IMR-90 (cell line): ENCODE measurements around the gene LOXL3. TPM values are rescaled to one million over a fixed set of nuclear protein-coding genes. Genes with fewer than 3 reads are reported as not detected.

Experiments
- ATAC-seq: fragments of 200-7000 bp; cut with Tn5 transposase; 2 replicates; pipeline ENCODE4 v1.9.1; 2020; ENCODE audit warnings: low read depth, mild to moderate bottlenecking, moderate library complexity
- BruUV-seq: library from RNA; stranded (reverse); fragments of 400-500 nt; replicated peaks from 2 replicates; lab custom pipeline; 2021; lab: Mats Ljungman, UMichigan
- CTCF ChIA-PET: fragments of 300-600 bp; formaldehyde crosslinking; extraction: SDS; loops from one replicate; lab custom pipeline; 2021; ENCODE audit warnings: antibody characterized with exemption; lab: Yijun Ruan, JAX
- POLR2A ChIA-PET: fragments of 300-600 bp; sonication (Branson Sonifier 250); formaldehyde crosslinking; loops from one replicate; lab custom pipeline; 2022; ENCODE audit warnings: antibody characterized with exemption; ENCODE audit not compliant: unreplicated experiment; lab: Charles Lee
- DNase-seq: peaks from one replicate; pipeline ENCODE4 v3.0.0; 2013
- H2AFZ ChIP-seq: replicated peaks from 2 replicates; pipeline ENCODE3; 2013; ENCODE audit warnings: low read length, mild to moderate bottlenecking; ENCODE audit not compliant: poor library complexity
- H2AK5ac ChIP-seq: 2 replicates; pipeline ENCODE4 v1.6.1; 2013; ENCODE audit warnings: low read depth, low read length, inconsistent platforms
- H2AK9ac ChIP-seq: replicated peaks from 2 replicates; pipeline ENCODE3; 2013; ENCODE audit warnings: mild to moderate bottlenecking, low read depth, low read length, moderate library complexity; ENCODE audit not compliant: poor library complexity
- H2BK120ac ChIP-seq: 2 replicates; pipeline ENCODE4 v1.6.1; 2013; ENCODE audit warnings: low read depth, low read length, inconsistent platforms
- H2BK15ac ChIP-seq: 3 replicates; pipeline ENCODE4 v1.6.1; 2013; ENCODE audit warnings: low read depth, low read length, inconsistent platforms
- H2BK20ac ChIP-seq: 2 replicates; pipeline ENCODE4 v1.6.1; 2013; ENCODE audit warnings: low read depth, mild to moderate bottlenecking, inconsistent platforms, low read length, moderate library complexity
- H2BK5ac ChIP-seq: 2 replicates; pipeline ENCODE4 v1.6.1; 2013; ENCODE audit warnings: mild to moderate bottlenecking, low read depth, low read length, inconsistent platforms; ENCODE audit not compliant: poor library complexity, severe bottlenecking
- H3K14ac ChIP-seq: replicated peaks from 2 replicates; pipeline ENCODE4 v1.6.1; 2013; ENCODE audit warnings: low read depth, low read length, inconsistent platforms
- H3K18ac ChIP-seq: 2 replicates; pipeline ENCODE4 v1.6.1; 2013; ENCODE audit warnings: low read depth, low read length, control low read depth
- H3K23ac ChIP-seq: 2 replicates; pipeline ENCODE4 v1.6.1; 2013; ENCODE audit warnings: low read depth, low read length, inconsistent platforms
- H3K27ac ChIP-seq: 2 replicates; pipeline ENCODE4 v1.5.1; 2013; ENCODE audit warnings: mild to moderate bottlenecking, control low read depth, low read length; ENCODE audit not compliant: insufficient read depth
- H3K27me3 ChIP-seq: 2 replicates; pipeline ENCODE4 v1.6.1; 2013; ENCODE audit warnings: low read length; ENCODE audit not compliant: control insufficient read depth, insufficient read depth
- H3K36me3 ChIP-seq: 2 replicates; pipeline ENCODE4 v1.6.1; 2013; ENCODE audit warnings: low read length, mixed read lengths; ENCODE audit not compliant: control insufficient read depth, insufficient read depth
- H3K4ac ChIP-seq: 2 replicates; pipeline ENCODE4 v1.6.1; 2013; ENCODE audit warnings: low read depth, low read length, inconsistent platforms
- H3K4me1 ChIP-seq: 2 replicates; pipeline ENCODE4 v1.6.1; 2013; ENCODE audit warnings: low read length, mixed read lengths; ENCODE audit not compliant: control insufficient read depth, insufficient read depth
- H3K4me2 ChIP-seq: 2 replicates; pipeline ENCODE4 v1.6.1; 2013; ENCODE audit warnings: low read depth, mild to moderate bottlenecking, control low read depth, low read length, moderate library complexity
- H3K4me3 ChIP-seq: 2 replicates; pipeline ENCODE4 v1.5.1; 2013; ENCODE audit warnings: low read depth, mild to moderate bottlenecking, control low read depth, low read length, moderate library complexity; ENCODE audit not compliant: insufficient read depth
- H3K56ac ChIP-seq: 2 replicates; pipeline ENCODE4 v1.6.1; 2013; ENCODE audit warnings: low read length, inconsistent platforms; ENCODE audit not compliant: insufficient read depth; ENCODE audit errors: extremely low read depth
- H3K79me1 ChIP-seq, 2 experiments: 2 replicates each; pipeline ENCODE4 v1.6.1; 2013; ENCODE audit warnings: low read length in 2 of 2, inconsistent platforms in 1 of 2, low read depth in 1 of 2
- H3K9ac ChIP-seq: 2 replicates; pipeline ENCODE4 v1.6.1; 2013; ENCODE audit warnings: low read depth, low read length, control low read depth
- H3K9me1 ChIP-seq: 2 replicates; pipeline ENCODE4 v1.6.1; 2013; ENCODE audit warnings: low read length, inconsistent platforms; ENCODE audit not compliant: insufficient read depth
- H3K9me3 ChIP-seq: 2 replicates; pipeline ENCODE4 v1.6.1; 2013; ENCODE audit warnings: low read length; ENCODE audit not compliant: control insufficient read depth, insufficient read depth
- H4K20me1 ChIP-seq: 2 replicates; pipeline ENCODE4 v1.6.1; 2013; ENCODE audit warnings: low read length, inconsistent platforms; ENCODE audit not compliant: insufficient read depth
- H4K5ac ChIP-seq: 2 replicates; pipeline ENCODE4 v1.6.1; 2013; ENCODE audit warnings: mild to moderate bottlenecking, low read depth, low read length, control low read depth
- H4K8ac ChIP-seq, 2 experiments: 2 replicates each; pipeline ENCODE4 v1.6.1; 2013; ENCODE audit warnings: low read depth in 2 of 2, low read length in 2 of 2, control low read depth in 1 of 2, inconsistent platforms in 1 of 2
- H4K91ac ChIP-seq: 2 replicates; pipeline ENCODE4 v1.6.1; 2013; ENCODE audit warnings: low read depth, low read length, inconsistent platforms; ENCODE audit not compliant: insufficient read depth
- BHLHE40 ChIP-seq: fragments of 150-350 bp; IDR thresholded peaks from 2 replicates; pipeline ENCODE4 v1.6.1; 2016; ENCODE audit warnings: mild to moderate bottlenecking, low read depth, low read length
- CEBPB ChIP-seq: IDR thresholded peaks from 2 replicates; pipeline ENCODE4 v1.6.1; 2012; ENCODE audit warnings: low read depth, low read length, improper control_type of control experiment
- CHD1 ChIP-seq: IDR thresholded peaks from 2 replicates; pipeline ENCODE4 v1.6.1; 2012; ENCODE audit warnings: low read depth, low read length, improper control_type of control experiment
- CTCF ChIP-seq: conservative IDR thresholded peaks from 2 replicates; pipeline ENCODE4 v1.5.1; 2012; ENCODE audit warnings: mild to moderate bottlenecking, low read depth, low read length, improper control_type of control experiment
- ELK1 ChIP-seq: fragments of 150-350 bp; IDR thresholded peaks from 2 replicates; pipeline ENCODE4 v1.6.1; 2016; ENCODE audit warnings: low read depth, mild to moderate bottlenecking, low read length, moderate library complexity, borderline replicate concordance
- FOS ChIP-seq: fragments of 150-350 bp; IDR thresholded peaks from 2 replicates; pipeline ENCODE4 v1.6.1; 2016; ENCODE audit warnings: low read depth, low read length
- MAZ ChIP-seq: IDR thresholded peaks from 2 replicates; pipeline ENCODE4 v1.6.1; 2012; ENCODE audit warnings: low read depth, mild to moderate bottlenecking, low read length, improper control_type of control experiment, moderate library complexity, borderline replicate concordance
- MXI1 ChIP-seq: IDR thresholded peaks from 2 replicates; pipeline ENCODE4 v1.6.1; 2012; ENCODE audit warnings: low read depth, mild to moderate bottlenecking, low read length, moderate library complexity, borderline replicate concordance
- NFE2L2 ChIP-seq: fragments of 150-350 bp; IDR thresholded peaks from 2 replicates; pipeline ENCODE4 v1.6.1; 2016; ENCODE audit warnings: low read depth, mild to moderate bottlenecking, low read length
- POLR2A ChIP-seq: IDR thresholded peaks from 2 replicates; pipeline ENCODE4 v1.6.1; 2012; ENCODE audit warnings: mild to moderate bottlenecking, low read depth, low read length
- RAD21 ChIP-seq: IDR thresholded peaks from 2 replicates; pipeline ENCODE4 v1.6.1; 2012; ENCODE audit warnings: low read length, improper control_type of control experiment
- RCOR1 ChIP-seq: IDR thresholded peaks from 2 replicates; pipeline ENCODE4 v1.6.1; 2012; ENCODE audit warnings: mild to moderate bottlenecking, low read length, improper control_type of control experiment; ENCODE audit not compliant: insufficient replicate concordance
- RFX5 ChIP-seq: IDR thresholded peaks from 2 replicates; pipeline ENCODE4 v1.8.0; 2012; ENCODE audit warnings: low read depth, mild to moderate bottlenecking, low read length, moderate library complexity
- WGBS, 2 experiments: methylation state at CpG; one replicate each; pipeline versions ENCODE4 v1.1.5 to v1.1.7; 2013; ENCODE audit warnings: missing lambda C conversion rate in 2 of 2; ENCODE audit not compliant: insufficient read length in 1 of 2; ENCODE audit errors: extremely low coverage in 2 of 2; 5-methylcytosine and 5-hydroxymethylcytosine counted together
- dilution Hi-C: fragments of 300-500 bp; cut with HindIII; formaldehyde crosslinking; loops from one replicate; pipeline ENCODE4 v1.14.3; 2018; ENCODE audit warnings: low sequenced_read_pairs; ENCODE audit not compliant: unreplicated experiment
- in situ Hi-C: fragments of 300-500 bp; cut with MboI; formaldehyde crosslinking; loops from 3 replicates; pipeline ENCODE4 v1.14.3; 2019; ENCODE audit warnings: low sequenced_read_pairs, inconsistent platforms, mixed read lengths
- intact Hi-C: fragments of 100-400 bp; cut with micrococcal nuclease; formaldehyde crosslinking; loops from 2 replicates; pipeline ENCODE4 v1.10.0; 2022
- polyA plus RNA-seq, 3 experiments: library from polyadenylated mRNA; depleted of rRNA; stranded (reverse); fragments of >200 nt; gene quantifications; 2 replicates each; pipeline ENCODE4 v1.2.3, GENCODE V29; 2012; ENCODE audit warnings: low replicate concordance in 1 of 3
- total RNA-seq: library from RNA; depleted of rRNA; stranded (reverse); fragments of >200 nt; gene quantifications from 2 replicates; pipeline ENCODE4 v1.2.3, GENCODE V29; 2012

LOXL3 gene
- total and polyA plus RNA-seq, 2 of the 4 experiments (the other 2 are of a cell fraction): 17.9 to 23.4 TPM

GRCh38 chr2:74558284-74559230 is 4.8 kb upstream of the LOXL3 start:
- no peak for TF ChIP-seq CHD1
- TF ChIP-seq MAZ: no peak
- no peak for TF ChIP-seq BHLHE40
- no peak for TF ChIP-seq POLR2A
- TF ChIP-seq FOS: no peak
- no peak for TF ChIP-seq RCOR1
- TF ChIP-seq NFE2L2: no peak
- TF ChIP-seq CTCF: no peak
- TF ChIP-seq ELK1: no peak
- TF ChIP-seq CEBPB: no peak
- no peak for TF ChIP-seq RFX5
- no peak for TF ChIP-seq RAD21
- no peak for TF ChIP-seq MXI1
- Histone ChIP-seq H2AK9ac (no peak overlapping the region), H2BK20ac (no peak overlapping the region), H3K79me1 (peaks cover 6 to 30% of the 10 kb centered on the region in 2 experiments; a peak in 3 of 4 replicates), H3K27me3 (no peaks in the 10 kb centered on the region), H4K20me1 (no peaks in the 10 kb centered on the region), H3K23ac (no peak overlapping the region), H3K4me1 (peaks cover 8% of the 10 kb centered on the region; the same call in 1 of the 2 replicates), H4K91ac (no peak overlapping the region), H4K8ac (no peak overlapping the region), H2BK5ac (no peak overlapping the region), H2BK120ac (no peak overlapping the region), H4K5ac (no peak overlapping the region), H2AK5ac (no peak overlapping the region; the same call in 1 of the 2 replicates), H3K9me3 (no peaks in the 10 kb centered on the region), H3K18ac (no peak overlapping the region), H3K4me2 (no peak overlapping the region), H3K27ac (no peak overlapping the region), H3K36me3 (peaks cover 14% of the 10 kb centered on the region), H3K4ac (no peak overlapping the region), H3K9ac (no peak overlapping the region), H3K56ac (no peak overlapping the region), H3K4me3 (no peak overlapping the region), H2BK15ac (no peak overlapping the region), H2AFZ (no peak overlapping the region), H3K9me1 (0 out of 2 replicates have a peak, but pooled peaks cover 13% of the 10 kb centered on the region), H3K14ac (no peak overlapping the region)
- dilution Hi-C loops (no loop called here), in situ Hi-C loops (no loop called here), intact Hi-C loops (no loop called here)
- ChIA-PET CTCF (interaction anchor here (1.5 kb wide), 1 partner anchor 30 kb away, joined by 3 read pairs; no protein-coding TSS in a partner anchor), POLR2A (interaction anchor here (1.5 kb wide), 1 partner anchor 9 kb away, joined by 3 read pairs; no protein-coding TSS in a partner anchor)
- no peak for ATAC-seq
- DNase-seq: no peak
- BruUV-seq: no TSS peak
- WGBS, 2 experiments: 74% methylated on average over 2 of the region's 7 CpGs; no CpG with 5 or more reads in 1 of the 2 experiments
